Heart right ventricle (tissue), 16 donors: ENCODE data around the gene TBC1D13. TPM values are rescaled to one million over a fixed set of nuclear protein-coding genes. Genes with fewer than 3 reads are reported as not detected.
"Not testable (repeated sequence)": the region's sequence is repeated elsewhere in the genome, so short reads cannot be mapped to it uniquely, and the experiment has no call there.

Source experiments
- ATAC-seq, 8 donors: fragments of 200-7000 bp; cut with Tn5 transposase; one replicate each; pipeline ENCODE4 v1.9.1; 2020; ENCODE audit warnings: mild to moderate bottlenecking in 8 of 8, moderate library complexity in 8 of 8, moderate number of reproducible peaks in 1 of 8
- DNase-seq, 2 donors: peaks; one replicate each; pipeline ENCODE4 v3.0.0-alpha.2; 2020
- H3K27ac ChIP-seq, 10 donors: fragments of 200-600 bp; sonication (generic) in 2 of 10; one replicate each; pipeline versions ENCODE4 v1.5.0 to v1.8.0; 2020 to 2022; ENCODE audit warnings: mild to moderate bottlenecking in 3 of 10
- H3K27me3 ChIP-seq, 7 donors: fragments of 200-600 bp; one replicate each; pipeline ENCODE4 v1.8.0; 2021 to 2022; ENCODE audit warnings: mild to moderate bottlenecking in 2 of 7
- H3K36me3 ChIP-seq, 9 donors: fragments of 200-600 bp; sonication (generic) in 1 of 9; one replicate each; pipeline versions ENCODE4 v1.5.0 to v1.8.0; 2020 to 2022; ENCODE audit warnings: mild to moderate bottlenecking in 2 of 9
- H3K4me1 ChIP-seq, 9 donors: fragments of 200-600 bp; sonication (generic) in 1 of 9; one replicate each; pipeline versions ENCODE4 v1.5.0 to v1.8.0; 2020 to 2022; ENCODE audit warnings: mild to moderate bottlenecking in 4 of 9
- H3K4me3 ChIP-seq, 10 donors: fragments of 200-600 bp; sonication (generic) in 2 of 10; one replicate each; pipeline versions ENCODE4 v1.5.0 to v1.8.0; 2020 to 2022; ENCODE audit warnings: mild to moderate bottlenecking in 7 of 10, moderate library complexity in 2 of 10
- H3K9me3 ChIP-seq, 11 donors: fragments of 200-600 bp in 10 of 11; sonication (generic) in 2 of 11; one replicate each; pipeline versions ENCODE4 v1.5.0 to v1.8.0; 2013 to 2022; ENCODE audit warnings: mild to moderate bottlenecking in 2 of 11, control low read depth in 1 of 11, moderate library complexity in 1 of 11
- whole genome bisulfite sequencing, 2 donors: extraction: QIAGEN DNeasy Blood & Tissue Kit; methylation state at CpG; one replicate each; pipeline ENCODE4 v1.1.7; 2013; ENCODE audit warnings: inconsistent platforms in 1 of 2; 5-methylcytosine and 5-hydroxymethylcytosine counted together
- intact Hi-C, 10 donors: fragments of 100-400 bp; cut with DNase I; formaldehyde crosslinking; loops; one replicate each; pipeline versions ENCODE4 v1.11.1 to v1.14.2; 2022
- polyA plus RNA-seq, 2 donors: library from polyadenylated mRNA; stranded (reverse); fragments of 200-250 nt; gene quantifications; one replicate each; pipeline ENCODE4 v1.2.3, GENCODE V29; 2013
- total RNA-seq, 10 donors: library from RNA; stranded (reverse); fragmentation: NEBNext Ultra II Directional in 3 of 10; extraction: Animal tissue kit (Norgen Biotek cat#: 25700) in 3 of 10; gene quantifications; one replicate each; pipeline versions ENCODE4 v1.2.1 to v1.2.4, GENCODE V29; 2021 to 2023
- TF ChIP-seq, protein P1 (sequence below), 9 donors: fragments of 200-600 bp; sonication (generic) in 2 of 9; IDR thresholded peaks; one replicate each; pipeline versions ENCODE4 v1.5.0 to v1.8.0; 2021 to 2022; ENCODE audit warnings: antibody characterized with exemption in 9 of 9, mild to moderate bottlenecking in 5 of 9, moderate library complexity in 1 of 9
- donor health status: Arrhythmogenic right ventricular cardiomyopathy.
- donor health status: ischemic (EF 13 %, LVEDD 7.1; RV severe dilation, severe dysfunction).
- donor health status: healthy with polysubstance abuse.
- donor health status: DM: no; HTN: yes; CAD: no.
- donor health status: DM: no; HTN: no; CAD: no.
- donor health status: ischemic (EF 25% LVEDD 6.9; RV normal size, moderate dysfunction).
- donor health status: ischemic (EF 25% LVEDD 5.7; RV mildly dilated, moderate dysfunction).
- donor health status: healthy.
- donor health status: DM: yes; HTN: yes; CAD: no.
- donor health status: Ischemic cardiomyopathy.
- donor health status: ischemic (EF 35%, LVEDD 5.7; RV mildly dilated, moderate dysfunction).
- donor health status: nonischemic (EF 11% LVEDD 7.7; RV severe dilation, severe dysfunction).
- donor health status: DM: yes; HTN: yes; CAD: no.
- donor health status: PGD.
- donor health status: ischemic (EF 29% LVEDD 5.4; RV normal size, mild dysfunction).
- donor health status: nonischemic (EF 23%, LVEDD 6.1; RV moderate dilation, normal function).

TBC1D13 gene
- total and polyA plus RNA-seq, 12 donors, result 12.3 to 21.3 (median 17.4) TPM

DNA sequence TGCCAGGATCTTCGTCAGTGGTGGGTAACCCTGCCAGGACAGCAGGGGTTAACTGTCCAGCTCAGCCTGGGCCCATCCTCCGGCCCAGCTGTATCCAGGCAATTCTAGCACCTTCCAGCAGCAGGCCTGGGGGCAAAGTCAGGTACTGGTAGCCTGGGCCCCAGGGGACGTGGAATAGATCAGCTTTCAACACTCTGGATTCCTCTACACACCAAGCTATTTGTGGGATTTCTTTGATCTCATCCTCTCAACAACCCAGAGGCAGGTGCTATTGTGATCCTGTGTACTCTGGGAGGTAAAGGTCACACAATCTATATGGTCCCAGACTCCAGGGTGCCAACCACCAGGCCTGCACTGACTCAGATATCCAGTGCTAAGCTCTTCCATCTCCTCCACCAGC is 51.3 kb downstream of the TBC1D13 start:
- Histone ChIP-seq H3K9me3 (no peaks in the 10 kb centered on the region), H3K36me3 (peaks cover 0 to 48% (median 0%) of the 10 kb centered on the region in 9 donors), H3K27me3 (no peaks in the 10 kb centered on the region), H3K27ac (no peak overlapping the region), H3K4me3 (no peak overlapping the region), H3K4me1 (no peaks in the 10 kb centered on the region)
- ATAC-seq (no peak), DNase-seq (no peak)
- TF ChIP-seq, protein P1, sequence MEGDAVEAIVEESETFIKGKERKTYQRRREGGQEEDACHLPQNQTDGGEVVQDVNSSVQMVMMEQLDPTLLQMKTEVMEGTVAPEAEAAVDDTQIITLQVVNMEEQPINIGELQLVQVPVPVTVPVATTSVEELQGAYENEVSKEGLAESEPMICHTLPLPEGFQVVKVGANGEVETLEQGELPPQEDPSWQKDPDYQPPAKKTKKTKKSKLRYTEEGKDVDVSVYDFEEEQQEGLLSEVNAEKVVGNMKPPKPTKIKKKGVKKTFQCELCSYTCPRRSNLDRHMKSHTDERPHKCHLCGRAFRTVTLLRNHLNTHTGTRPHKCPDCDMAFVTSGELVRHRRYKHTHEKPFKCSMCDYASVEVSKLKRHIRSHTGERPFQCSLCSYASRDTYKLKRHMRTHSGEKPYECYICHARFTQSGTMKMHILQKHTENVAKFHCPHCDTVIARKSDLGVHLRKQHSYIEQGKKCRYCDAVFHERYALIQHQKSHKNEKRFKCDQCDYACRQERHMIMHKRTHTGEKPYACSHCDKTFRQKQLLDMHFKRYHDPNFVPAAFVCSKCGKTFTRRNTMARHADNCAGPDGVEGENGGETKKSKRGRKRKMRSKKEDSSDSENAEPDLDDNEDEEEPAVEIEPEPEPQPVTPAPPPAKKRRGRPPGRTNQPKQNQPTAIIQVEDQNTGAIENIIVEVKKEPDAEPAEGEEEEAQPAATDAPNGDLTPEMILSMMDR (IDR thresholded peaks at IDR 0.05), result no peak
- intact Hi-C loops, result no loop called here
- WGBS, 2 donors, result 67 to 72% methylated on average over 3 of the region's 3 CpGs

GRCh38 chr9:128840524-128840923 is 53.5 kb downstream of the TBC1D13 start:
- intact Hi-C loops, result loop anchor here in 1 of 10 donors (10.0 kb wide), 1 partner anchor 174 kb away; no protein-coding TSS in a partner anchor
- ATAC-seq, result no peak
- TF ChIP-seq, protein P1 (IDR thresholded peaks at IDR 0.05), result no peak

GRCh38 chr9:128841694-128842492 is 54.8 kb downstream of the TBC1D13 start:
- Histone ChIP-seq H3K4me3 (no peak overlapping the region), H3K27me3 (no peaks in the 10 kb centered on the region), H3K4me1 (no peaks in the 10 kb centered on the region), H3K27ac (no peak overlapping the region), H3K9me3 (no peaks in the 10 kb centered on the region), H3K36me3 (peaks cover 0 to 32% (median 0%) of the 10 kb centered on the region in 9 donors)
- WGBS, 2 donors, result 90 to 91% methylated on average over 12 of the region's 12 CpGs
- no peak for DNase-seq
- intact Hi-C loops, result loop anchor here in 1 of 10 donors (10.0 kb wide), 1 partner anchor 173 kb away; no protein-coding TSS in a partner anchor
- ATAC-seq, result no peak
- TF ChIP-seq, protein P1 (IDR thresholded peaks at IDR 0.05), result no peak

More at GRCh38 chr9:128840524-128840923, 53.5 kb downstream of the TBC1D13 start:
- H3K4me1 ChIP-seq, result no peaks in the 10 kb centered on the region
- no peaks in the 10 kb centered on the region for H3K9me3 ChIP-seq
- DNase-seq, result no peak
- no peaks in the 10 kb centered on the region for H3K27me3 ChIP-seq
- H3K4me3 ChIP-seq, result no peak overlapping the region
- no peak overlapping the region for H3K27ac ChIP-seq
- 97 to 100% methylated on average over 1 of the region's 1 CpG for WGBS, 2 donors
- peaks cover 0 to 33% (median 0%) of the 10 kb centered on the region in 9 donors for H3K36me3 ChIP-seq

DNA sequence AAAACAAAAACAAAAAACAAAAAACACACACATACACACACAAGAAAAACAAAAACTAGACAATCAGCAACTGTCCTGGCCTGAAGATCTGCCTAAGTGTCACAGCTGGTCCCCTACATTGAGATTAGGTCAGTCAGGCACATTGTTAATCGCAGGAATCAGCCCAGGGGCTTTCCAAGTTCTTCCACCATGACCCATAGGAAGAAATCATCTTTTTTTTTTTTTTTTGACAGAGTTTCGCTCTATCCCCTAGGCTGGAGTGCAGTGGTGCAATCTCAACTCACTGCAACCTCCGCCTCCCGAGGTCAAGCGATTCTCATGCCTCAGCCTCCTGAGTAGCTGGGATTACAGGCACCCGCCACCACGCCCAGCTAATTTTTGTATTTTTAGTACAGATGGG is 56.1 kb downstream of the TBC1D13 start:
- not testable (repeated sequence) for H3K4me1 ChIP-seq, ATAC-seq, H3K27me3 ChIP-seq, H3K4me3 ChIP-seq, H3K9me3 ChIP-seq, DNase-seq, H3K27ac ChIP-seq
- peaks cover 0 to 26% (median 0%) of the 10 kb centered on the region in 9 donors for H3K36me3 ChIP-seq
- intact Hi-C loops, result loop anchor here in 1 of 10 donors (10.0 kb wide), 1 partner anchor 172 kb away; no protein-coding TSS in a partner anchor
- WGBS, 2 donors, result 93 to 94% methylated on average over 7 of the region's 7 CpGs
